D721Med (cell line): ENCODE measurements around the gene PDIA4.
"Not testable (repeated sequence)": the region's sequence is repeated elsewhere in the genome, so short reads cannot be mapped to it uniquely, and the experiment has no call there.

Experiments
- DNase-seq: peaks from one replicate; pipeline ENCODE4 v3.0.0; 2011; ENCODE audit warnings: low spot score; ENCODE audit not compliant: insufficient read length
- FAIRE-seq: peaks from 2 replicates; lab custom pipeline; 2011; peaks lifted over from hg19 to GRCh38; lab: Jason Lieb, UNC
- TF ChIP-seq, protein P1 (sequence below): IDR thresholded peaks from 2 replicates; pipeline ENCODE4 v1.5.1; 2012; ENCODE audit warnings: mild to moderate bottlenecking, control low read depth; ENCODE audit not compliant: insufficient read depth; ENCODE audit errors: missing control alignments

Gene PDIA4

DNA sequence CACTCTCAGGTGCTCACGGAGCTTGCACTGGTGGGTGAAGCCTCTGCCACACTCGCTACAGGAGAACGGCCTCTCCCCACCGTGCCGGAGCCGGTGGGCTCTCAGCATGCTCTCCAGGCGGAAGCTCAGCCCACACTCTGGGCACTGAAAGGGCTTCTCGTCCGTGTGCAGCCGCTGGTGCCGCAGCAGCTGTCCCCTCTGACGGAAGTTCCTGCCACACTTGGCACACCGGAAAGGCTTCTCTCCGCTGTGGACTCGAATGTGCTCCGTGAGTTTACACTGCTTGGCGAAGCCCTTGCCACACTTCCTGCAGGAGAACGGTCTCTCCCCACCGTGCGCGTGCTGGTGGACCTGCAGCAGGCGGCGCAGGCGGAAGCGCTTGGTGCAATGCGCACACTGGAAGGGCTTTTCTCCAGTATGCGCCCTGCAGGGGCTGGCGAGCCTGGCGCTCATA lies 42.9 kb upstream of the PDIA4 start:
- FAIRE-seq, result no peak
- TF ChIP-seq, protein P1, sequence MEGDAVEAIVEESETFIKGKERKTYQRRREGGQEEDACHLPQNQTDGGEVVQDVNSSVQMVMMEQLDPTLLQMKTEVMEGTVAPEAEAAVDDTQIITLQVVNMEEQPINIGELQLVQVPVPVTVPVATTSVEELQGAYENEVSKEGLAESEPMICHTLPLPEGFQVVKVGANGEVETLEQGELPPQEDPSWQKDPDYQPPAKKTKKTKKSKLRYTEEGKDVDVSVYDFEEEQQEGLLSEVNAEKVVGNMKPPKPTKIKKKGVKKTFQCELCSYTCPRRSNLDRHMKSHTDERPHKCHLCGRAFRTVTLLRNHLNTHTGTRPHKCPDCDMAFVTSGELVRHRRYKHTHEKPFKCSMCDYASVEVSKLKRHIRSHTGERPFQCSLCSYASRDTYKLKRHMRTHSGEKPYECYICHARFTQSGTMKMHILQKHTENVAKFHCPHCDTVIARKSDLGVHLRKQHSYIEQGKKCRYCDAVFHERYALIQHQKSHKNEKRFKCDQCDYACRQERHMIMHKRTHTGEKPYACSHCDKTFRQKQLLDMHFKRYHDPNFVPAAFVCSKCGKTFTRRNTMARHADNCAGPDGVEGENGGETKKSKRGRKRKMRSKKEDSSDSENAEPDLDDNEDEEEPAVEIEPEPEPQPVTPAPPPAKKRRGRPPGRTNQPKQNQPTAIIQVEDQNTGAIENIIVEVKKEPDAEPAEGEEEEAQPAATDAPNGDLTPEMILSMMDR, result no peak

DNA sequence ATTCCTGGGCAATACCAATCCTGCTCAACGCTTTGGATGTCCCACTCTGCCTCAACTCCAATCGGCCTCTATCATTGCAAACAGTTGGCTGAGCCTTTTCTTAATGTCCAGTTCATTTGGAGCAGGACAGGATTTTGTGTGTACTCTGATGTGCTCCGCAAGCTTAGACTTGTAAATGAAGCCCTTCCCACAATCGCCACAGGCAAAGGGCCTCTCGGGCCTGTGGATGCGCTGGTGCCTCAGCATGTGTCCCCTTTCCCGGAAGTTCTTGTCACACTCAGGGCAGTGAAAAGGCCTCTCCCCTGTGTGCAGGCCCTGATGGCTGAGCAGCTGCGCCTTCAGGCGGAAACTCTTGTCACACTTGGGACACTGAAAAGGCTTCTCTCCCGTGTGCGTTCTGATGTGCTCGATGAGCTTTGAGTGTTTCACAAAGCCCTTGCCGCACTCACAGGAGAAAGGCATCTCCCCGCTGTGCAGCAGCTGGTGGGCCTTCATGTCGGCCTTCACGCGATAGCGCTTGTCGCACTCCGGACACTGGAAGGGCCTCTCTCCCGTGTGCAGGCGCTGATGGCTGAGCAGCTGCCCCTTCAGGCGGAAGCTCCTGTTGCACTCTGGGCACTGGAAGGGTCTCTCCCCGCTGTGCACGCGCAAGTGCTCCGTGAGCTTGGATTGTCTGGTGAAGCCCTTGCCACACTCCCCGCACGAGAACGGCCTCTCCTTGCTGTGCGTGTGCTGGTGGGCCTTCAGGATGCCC lies 42.2 kb upstream of the PDIA4 start:
- no peak for DNase-seq
- FAIRE-seq, result no peak
- TF ChIP-seq, protein P1, result no peak

More for the DNA sequence above, 42.9 kb upstream of the PDIA4 start:
- DNase-seq, result no peak

DNA sequence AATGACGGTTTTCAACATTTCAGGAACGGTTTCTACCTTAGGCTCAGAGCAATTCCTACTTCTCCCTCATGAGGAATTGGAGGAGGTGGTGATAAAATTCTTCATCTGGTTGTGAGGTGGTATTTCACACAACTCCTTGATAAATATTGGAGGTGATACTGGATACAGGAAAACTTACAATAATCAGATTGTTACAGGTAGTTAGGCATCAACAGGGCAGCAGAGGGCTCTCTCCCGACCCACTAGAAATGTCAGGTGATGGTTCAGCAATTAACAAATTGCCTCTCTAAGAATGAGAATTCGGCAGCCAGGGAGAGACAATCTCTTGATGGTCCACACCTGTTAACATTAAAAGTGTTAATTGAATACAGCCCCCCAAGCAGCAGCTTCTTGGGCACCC lies 39.6 kb upstream of the PDIA4 start:
- no peak for FAIRE-seq
- TF ChIP-seq, protein P1, result no peak
- DNase-seq, result no peak

DNA sequence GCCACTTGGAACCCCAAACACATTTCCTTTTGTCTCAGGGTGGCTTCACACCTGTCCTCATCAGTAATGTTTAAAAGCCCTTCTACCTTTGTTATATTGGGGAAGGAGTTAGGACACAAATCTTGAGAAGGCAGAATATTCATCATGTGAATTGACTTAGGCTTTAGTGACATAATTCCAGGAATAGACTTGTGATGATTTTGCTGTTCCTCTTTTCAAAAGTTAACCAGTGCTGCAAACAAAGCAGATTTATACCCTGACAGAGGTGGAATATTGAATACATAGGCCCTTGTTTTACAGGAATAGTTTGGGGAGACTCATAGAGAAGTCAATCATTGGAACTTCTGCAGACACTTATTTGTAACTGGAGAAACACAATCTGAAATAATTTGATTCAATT lies 35.2 kb upstream of the PDIA4 start:
- TF ChIP-seq, protein P1, result no peak
- DNase-seq, result no peak
- no peak for FAIRE-seq

DNA sequence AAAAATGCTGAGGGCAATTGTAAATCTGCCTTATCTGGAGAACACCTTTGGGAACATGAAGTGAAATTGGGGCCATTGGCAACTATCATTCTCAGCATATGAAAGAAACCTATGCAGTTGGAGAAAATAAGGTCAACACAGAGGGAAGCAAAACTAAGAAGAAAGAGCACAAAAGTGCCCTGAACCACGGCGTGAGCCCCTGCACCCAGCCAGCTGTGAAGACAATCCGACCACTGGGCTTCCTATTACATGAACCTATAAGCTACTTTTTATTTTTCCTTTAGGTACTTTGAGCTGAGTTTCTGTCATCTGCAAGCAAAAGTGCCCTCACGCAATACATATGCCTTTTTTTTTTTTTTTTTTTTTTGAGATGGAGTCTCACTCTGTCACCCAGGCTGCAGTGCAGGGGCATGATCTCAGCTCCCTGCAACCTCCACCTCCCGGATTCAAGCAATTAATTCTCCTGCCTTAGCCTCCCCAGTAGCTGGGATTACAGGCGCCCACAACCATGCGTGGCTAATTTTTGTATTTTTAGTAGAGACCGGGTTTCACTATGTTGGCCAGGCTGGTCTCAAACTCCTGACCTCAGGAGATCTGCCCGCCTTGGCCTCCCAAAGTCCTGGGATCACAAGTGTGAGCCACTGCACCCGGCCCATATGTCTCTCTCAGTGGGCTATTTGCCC lies 34.1 kb upstream of the PDIA4 start:
- DNase-seq, FAIRE-seq: not testable (repeated sequence)

DNA sequence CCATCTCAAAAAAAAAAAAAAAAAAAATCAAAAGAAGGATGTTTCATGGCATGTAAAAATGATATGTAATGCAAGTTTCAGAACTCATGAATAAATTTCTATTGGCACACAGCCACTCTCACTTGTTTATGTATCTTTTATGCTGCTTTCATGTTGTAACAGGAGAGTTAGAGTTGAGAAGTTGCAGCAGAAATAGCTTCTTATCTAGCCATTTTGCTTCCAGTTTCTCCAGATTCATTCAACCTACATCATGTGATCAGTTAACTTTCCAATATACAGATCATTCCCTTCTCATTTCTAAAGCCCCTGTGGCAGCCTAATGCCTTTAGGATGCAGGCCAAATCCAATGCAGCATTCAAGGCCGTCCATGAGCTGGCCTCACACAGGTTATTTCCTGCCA lies 31.9 kb upstream of the PDIA4 start:
- TF ChIP-seq, protein P1, result no peak
- DNase-seq, result no peak
- FAIRE-seq, result no peak

DNA sequence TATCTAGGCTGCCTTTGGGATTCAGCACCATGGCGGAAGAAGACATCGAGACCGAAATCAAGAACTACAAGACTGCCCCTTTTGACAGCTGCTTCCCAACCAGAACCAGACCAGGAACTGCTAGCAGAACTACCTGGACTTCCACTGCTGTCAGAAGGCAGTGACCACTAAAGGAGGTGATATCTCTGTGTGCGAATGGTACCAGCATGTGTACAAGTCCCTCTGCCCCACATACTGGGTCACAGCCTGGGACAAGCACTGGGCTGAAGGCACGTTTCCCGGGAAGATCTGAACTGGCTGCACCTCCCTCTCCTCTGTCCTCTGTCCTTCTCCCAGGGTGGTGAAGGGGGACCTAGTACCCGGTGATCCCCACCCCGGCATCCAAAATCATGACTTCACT lies 25.6 kb upstream of the PDIA4 start:
- TF ChIP-seq, protein P1, result no peak
- DNase-seq (no peak), FAIRE-seq (no peak)
